ENCODE data around the gene CXorf66. TPM values are rescaled to one million over a fixed set of nuclear protein-coding genes. Genes with fewer than 3 reads are reported as not detected.
A peak's percentile ranks its signal among the peaks of the same experiment; 100 is the strongest.

The CXorf66 gene
- total RNA-seq, result not detected in 2 replicates

DNA sequence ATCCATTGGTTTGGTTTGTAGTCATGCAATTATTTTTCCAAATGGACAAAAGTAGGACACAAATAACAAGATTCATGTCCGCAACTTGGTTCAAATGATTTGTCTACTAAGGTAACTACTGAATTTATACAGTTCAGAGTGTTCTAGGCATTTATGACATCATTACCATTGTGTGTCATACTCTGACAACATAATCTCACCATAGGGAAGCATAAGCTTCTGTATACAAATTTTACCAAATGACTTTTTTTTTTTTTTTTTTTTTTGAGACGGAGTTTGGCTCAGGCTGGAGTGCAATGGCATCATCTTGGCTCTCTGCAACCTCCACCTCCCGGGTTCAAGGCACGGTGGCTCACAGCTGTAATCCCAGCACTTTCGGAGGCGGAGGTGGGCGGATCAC, at the start of gene CXorf66:
Gene CXorf66 (minus strand): TSS at position 101 of the 400 bp plus-strand sequence. CDS start 25 bp downstream, at position 76.

GRCh38 chrX:139932901-139933796, 32.2 kb downstream of the CXorf66 start, which contains the start of gene ATP11C:
Gene ATP11C (minus strand): TSS chrX:139933053. CDS start chrX:139932042, 1,011 bp downstream.

Small RNA genes within 50 kb of the gene (small RNA-seq; reads per million reads assigned to genes)
- gene MIR505 (28.8 reads per million, percentile 97 among the genes with 10 or more reads in this experiment), gene RF00425 (not detected)

Other genes with a start within 250 kb of the CXorf66 start
- gene ATP11C, start 32.5 kb downstream of the CXorf66 start, total RNA-seq, result 32.0 and 43.2 TPM in 2 replicates